ENCODE measurements around the gene OPRD1.
"Not testable (repeated sequence)": the region's sequence is repeated elsewhere in the genome, so short reads cannot be mapped to it uniquely, and the experiment has no call there.

OPRD1 gene

GRCh38 chr1:28865997-28866650, 54.2 kb downstream of the OPRD1 start:
- TF ChIP-seq CTCF (IDR thresholded peaks at IDR 0.05), result no peak
- H3K4me3 Mint-ChIP-seq, result no peak overlapping the region
- H3K9me3 Mint-ChIP-seq, result no peaks in the 10 kb centered on the region
- no peak for DNase-seq
- H3K27me3 Mint-ChIP-seq (ENCODE audit: low read depth, poor library complexity), result peaks cover 55% of the 10 kb centered on the region
- no peak overlapping the region for H3K27ac Mint-ChIP-seq
- no peaks in the 10 kb centered on the region for H3K36me3 Mint-ChIP-seq (ENCODE audit: low read depth)
- H3K4me1 Mint-ChIP-seq, result peaks cover 27% of the 10 kb centered on the region

GRCh38 chr1:28867850-28868249, 55.9 kb downstream of the OPRD1 start:
- DNase-seq, result no peak
- H3K4me3 Mint-ChIP-seq, result no peak overlapping the region
- peaks cover 29% of the 10 kb centered on the region for H3K4me1 Mint-ChIP-seq
- H3K9me3 Mint-ChIP-seq, result no peaks in the 10 kb centered on the region
- TF ChIP-seq CTCF (IDR thresholded peaks at IDR 0.05), result no peak
- no peak overlapping the region for H3K27ac Mint-ChIP-seq
- H3K36me3 Mint-ChIP-seq (ENCODE audit: low read depth), result no peaks in the 10 kb centered on the region
- H3K27me3 Mint-ChIP-seq (ENCODE audit: low read depth, poor library complexity), result peaks cover 49% of the 10 kb centered on the region

GRCh38 chr1:28869952-28870351, 58.0 kb downstream of the OPRD1 start:
- Mint-ChIP-seq H3K27ac (no peak overlapping the region), H3K4me1 (peaks cover 19% of the 10 kb centered on the region), H3K36me3 (ENCODE audit: low read depth) (no peaks in the 10 kb centered on the region), H3K4me3 (no peak overlapping the region), H3K27me3 (ENCODE audit: low read depth, poor library complexity) (peaks cover 43% of the 10 kb centered on the region), H3K9me3 (no peaks in the 10 kb centered on the region)
- no peak for TF ChIP-seq CTCF (IDR thresholded peaks at IDR 0.05)
- no peak for DNase-seq

- Mint-ChIP-seq H3K27ac (no peak overlapping the region), H3K4me1 (peaks cover 8% of the 10 kb centered on the region), H3K9me3 (no peaks in the 10 kb centered on the region), H3K27me3 (ENCODE audit: low read depth, poor library complexity) (peaks cover 45% of the 10 kb centered on the region), H3K36me3 (ENCODE audit: low read depth) (no peaks in the 10 kb centered on the region), H3K4me3 (no peak overlapping the region)
- no peak for DNase-seq
- TF ChIP-seq CTCF (IDR thresholded peaks at IDR 0.05), result no peak
Measured at GRCh38 chr1:28871631-28872401, 59.8 kb downstream of the OPRD1 start.

- not testable (repeated sequence) for H3K4me1 Mint-ChIP-seq; DNase-seq; H3K36me3 Mint-ChIP-seq (ENCODE audit: low read depth); H3K27ac Mint-ChIP-seq; H3K4me3 Mint-ChIP-seq; H3K9me3 Mint-ChIP-seq
- peaks cover 24% of the 10 kb centered on the region for H3K27me3 Mint-ChIP-seq (ENCODE audit: low read depth, poor library complexity)
Measured at GRCh38 chr1:28875134-28875533, 63.2 kb downstream of the OPRD1 start.

- TF ChIP-seq CTCF (IDR thresholded peaks at IDR 0.05), result peak; percentile 91
- no peaks in the 10 kb centered on the region for H3K9me3 Mint-ChIP-seq
- H3K4me1 Mint-ChIP-seq, result peaks cover 6% of the 10 kb centered on the region
- peaks cover 25% of the 10 kb centered on the region for H3K27me3 Mint-ChIP-seq (ENCODE audit: low read depth, poor library complexity)
- peak; percentile 84 for DNase-seq
- H3K27ac Mint-ChIP-seq, result no peak overlapping the region
- no peak overlapping the region for H3K4me3 Mint-ChIP-seq
- no peaks in the 10 kb centered on the region for H3K36me3 Mint-ChIP-seq (ENCODE audit: low read depth)
Measured at GRCh38 chr1:28877132-28877781, 65.3 kb downstream of the OPRD1 start.
